DMS153 (cell line): Measurements from ENCODE around the gene GRIK4.
A peak's percentile ranks its signal among the peaks of the same experiment; 100 is the strongest.

Experiments used
- DNase-seq: peaks from one replicate; lab custom pipeline; 2025; lab: John Stamatoyannopoulos, UW

Gene GRIK4

DNA sequence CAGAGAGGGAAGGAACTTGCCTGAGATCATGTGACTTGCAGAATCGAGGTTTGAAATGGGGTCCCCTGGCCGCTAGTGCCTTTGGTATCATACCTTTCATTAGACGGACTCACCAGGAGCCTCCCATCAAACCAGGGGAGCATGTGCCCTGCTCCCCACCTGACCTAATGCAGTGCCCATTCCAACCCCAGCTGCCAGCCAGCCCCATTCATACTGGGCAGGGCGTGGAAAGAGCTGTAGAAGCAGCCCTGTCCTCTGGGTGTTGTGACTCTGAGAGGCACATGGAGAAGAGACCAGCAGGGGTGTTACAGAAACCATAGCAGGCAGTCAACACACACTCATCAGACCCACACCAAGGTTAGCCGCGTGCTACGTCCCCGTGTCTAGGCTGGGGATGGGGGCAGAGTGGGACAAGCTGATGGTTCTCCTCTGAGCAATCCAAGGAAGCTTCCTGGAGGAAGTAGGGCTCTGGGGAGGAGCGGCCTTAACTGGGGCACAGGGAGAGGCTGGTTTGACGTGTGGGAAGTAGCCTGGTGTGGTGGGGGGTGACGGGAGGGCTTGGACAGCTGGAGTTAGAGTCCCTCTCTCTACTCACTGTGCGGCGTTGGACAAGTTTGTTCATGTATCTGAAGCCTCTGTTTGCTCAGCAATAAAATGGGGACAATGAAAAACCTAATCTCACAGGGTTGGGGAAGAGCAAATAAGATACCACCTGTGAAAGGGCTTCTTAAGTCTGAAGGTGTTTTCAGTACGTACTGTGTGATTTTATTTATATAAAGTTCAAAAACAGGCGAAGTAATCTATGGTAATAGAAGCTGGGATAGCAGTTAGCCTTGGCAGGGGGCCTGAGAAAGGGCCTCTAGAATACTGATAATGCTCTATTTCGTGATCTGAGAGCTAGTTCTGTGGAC, 14.0 kb downstream of the GRIK4 start:
- peak; percentile 9 for DNase-seq

DNA sequence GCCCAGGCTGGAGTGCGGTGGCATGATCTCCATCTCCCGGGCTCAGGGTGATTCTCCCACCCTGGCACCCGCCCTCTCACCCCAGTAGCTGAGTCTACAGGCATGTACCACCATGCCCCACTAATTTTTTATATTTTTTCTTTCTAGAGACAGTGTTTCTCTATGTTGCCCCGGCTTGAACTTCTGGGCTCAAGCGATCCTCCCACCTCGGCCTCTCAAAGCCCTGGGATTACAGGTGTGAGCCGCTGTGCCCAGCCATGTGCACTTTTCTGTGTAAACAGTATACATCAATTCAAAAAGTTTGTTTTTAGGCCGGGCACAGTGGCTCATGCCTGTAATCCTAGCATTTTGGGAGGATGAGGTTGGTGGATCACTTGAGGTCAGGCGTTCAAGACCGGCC, 14.7 kb downstream of the GRIK4 start:
- no peak for DNase-seq

DNA sequence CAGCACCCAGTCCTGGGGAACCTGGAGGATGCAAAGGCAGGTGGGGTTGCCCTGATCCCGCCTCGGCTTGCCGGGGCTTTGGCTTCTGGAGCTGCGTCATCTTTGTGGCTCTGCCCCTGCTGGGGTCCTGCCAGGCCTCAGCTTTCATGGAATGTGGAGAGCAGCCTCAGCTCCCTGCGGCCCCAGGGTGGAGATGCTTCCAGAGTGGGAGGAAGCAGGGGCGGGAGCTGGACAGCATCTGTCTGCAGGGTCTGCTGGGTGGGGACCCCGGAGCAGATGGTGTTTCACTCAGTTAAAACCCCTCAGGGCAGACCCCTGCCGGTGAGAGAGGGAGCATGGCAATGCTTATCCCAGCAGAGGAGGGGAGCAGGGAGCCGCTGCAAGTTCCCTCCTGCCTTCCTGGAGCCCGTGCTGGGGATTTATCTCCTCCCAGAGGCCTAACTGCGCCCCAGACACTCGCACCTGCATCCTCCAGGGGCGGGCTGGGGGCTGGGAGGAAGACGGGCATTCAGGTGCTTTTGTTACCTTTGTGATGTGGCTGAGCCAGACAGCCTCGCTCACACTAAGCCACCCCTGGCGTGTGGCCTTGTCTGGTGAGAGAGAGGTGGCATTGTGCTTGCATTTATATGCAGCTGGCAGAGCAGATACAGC, 15.7 kb downstream of the GRIK4 start:
- DNase-seq, result peak; percentile 73

DNA sequence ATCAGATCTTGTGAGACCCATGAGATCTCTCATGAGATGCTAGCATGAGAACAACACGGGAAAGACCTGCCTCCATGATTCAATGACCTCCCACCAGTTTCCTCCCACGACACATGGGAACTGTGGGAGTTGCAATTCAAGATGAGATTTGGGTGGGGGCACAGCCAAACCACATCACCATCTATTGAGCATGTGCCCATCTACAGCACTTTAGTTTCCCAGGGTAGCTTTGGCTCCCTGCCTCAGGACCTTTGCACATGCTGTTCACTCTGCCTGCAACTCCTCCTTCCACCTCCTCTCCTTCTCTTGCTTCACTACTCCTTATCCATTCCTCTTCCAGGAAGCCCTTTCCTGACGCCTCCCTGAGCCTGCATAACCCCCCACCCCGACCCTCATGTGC, 17.2 kb downstream of the GRIK4 start:
- DNase-seq, result no peak

DNA sequence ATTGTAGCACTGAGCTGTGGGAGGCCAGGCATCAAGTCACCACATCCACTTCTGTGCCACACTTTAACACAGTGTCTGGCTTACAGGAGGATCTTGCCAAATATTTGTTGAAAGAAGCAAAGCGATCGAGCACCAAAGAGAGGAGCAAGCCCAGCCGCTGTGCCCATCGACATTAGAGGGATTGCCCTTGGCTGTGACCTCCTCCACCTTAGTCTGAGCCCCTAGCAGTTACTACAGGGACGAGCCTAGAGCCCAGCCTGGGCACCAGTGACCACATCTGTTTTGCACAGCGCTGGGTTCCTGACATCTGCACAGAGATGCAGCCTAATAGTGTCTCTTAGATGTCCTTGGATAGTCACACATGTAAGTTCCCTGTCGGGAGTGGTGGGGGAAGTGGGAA, 17.7 kb downstream of the GRIK4 start:
- no peak for DNase-seq

DNA sequence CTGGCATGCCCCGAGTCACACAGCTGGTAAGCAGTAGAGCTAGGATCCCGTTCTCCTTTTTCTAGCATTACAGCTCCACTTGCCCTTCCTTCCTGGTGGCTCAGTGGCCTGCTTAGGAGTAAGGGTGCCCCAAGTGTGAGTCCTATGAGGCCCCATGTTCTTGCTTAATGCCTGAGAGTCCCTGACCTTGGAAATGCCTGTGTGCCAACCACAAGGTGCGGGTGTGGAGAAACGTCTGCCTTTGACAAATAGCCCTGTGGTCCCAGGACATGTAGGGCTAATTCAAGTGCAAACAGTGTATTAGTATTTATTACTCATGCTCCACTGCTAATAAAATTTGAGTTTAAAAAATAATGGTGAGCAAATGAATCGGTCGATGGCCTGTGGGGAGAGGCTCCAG, 18.4 kb downstream of the GRIK4 start:
- no peak for DNase-seq

DNA sequence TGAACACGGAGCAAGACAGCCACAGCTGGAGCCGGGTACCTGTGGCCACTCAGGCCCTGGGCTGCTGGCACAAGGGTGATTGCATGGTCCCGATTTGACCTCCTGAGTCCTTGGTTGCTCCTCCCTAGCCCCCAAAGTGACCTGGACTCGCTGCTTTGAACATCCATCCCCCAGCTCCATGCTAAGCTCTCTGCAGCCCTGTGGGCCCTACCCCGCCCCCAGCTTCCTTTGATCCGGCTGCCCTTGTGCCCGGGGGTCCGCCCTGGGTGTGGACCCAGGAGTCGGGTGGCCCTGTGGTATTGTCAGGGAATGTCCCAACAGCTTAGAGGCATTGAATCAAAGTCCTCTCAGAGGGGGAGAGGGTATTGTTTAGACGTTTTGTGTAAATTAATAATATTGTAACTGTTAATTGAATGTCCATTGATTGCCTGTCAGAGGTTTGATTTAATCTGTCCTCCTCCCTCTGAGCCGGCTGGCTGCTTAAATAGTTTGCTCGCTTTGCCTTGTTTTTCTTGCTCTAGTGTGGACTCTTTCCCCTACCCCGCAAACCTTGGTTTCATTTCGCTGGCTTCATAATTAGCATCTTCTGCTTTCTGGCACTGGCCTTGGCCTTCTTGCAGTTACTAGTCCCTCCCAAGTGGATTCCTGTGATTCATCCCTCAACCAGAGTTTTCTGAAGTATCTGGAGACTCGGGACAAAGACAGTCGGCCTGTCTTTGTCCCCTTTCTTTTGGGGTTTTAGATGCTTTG, 20.7 kb downstream of the GRIK4 start:
- DNase-seq, result no peak

DNA sequence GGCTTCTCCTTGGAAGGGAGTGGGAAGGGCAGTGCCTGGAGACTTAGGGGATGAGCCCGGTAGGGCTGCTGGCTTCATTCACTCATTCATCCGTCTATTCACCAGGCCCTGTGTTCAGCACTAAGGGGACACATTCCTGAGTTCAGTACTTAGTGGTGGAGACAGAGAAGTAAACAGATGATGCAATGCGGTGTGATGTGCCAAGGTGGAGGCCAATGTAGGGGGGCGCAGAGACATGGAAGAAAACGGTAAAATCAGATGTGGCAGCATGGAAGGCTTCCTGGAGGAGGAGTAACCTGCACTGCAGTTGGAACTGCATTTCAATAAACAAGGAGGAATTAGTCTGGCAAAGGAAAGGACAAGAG, 21.3 kb downstream of the GRIK4 start:
- no peak for DNase-seq

DNA sequence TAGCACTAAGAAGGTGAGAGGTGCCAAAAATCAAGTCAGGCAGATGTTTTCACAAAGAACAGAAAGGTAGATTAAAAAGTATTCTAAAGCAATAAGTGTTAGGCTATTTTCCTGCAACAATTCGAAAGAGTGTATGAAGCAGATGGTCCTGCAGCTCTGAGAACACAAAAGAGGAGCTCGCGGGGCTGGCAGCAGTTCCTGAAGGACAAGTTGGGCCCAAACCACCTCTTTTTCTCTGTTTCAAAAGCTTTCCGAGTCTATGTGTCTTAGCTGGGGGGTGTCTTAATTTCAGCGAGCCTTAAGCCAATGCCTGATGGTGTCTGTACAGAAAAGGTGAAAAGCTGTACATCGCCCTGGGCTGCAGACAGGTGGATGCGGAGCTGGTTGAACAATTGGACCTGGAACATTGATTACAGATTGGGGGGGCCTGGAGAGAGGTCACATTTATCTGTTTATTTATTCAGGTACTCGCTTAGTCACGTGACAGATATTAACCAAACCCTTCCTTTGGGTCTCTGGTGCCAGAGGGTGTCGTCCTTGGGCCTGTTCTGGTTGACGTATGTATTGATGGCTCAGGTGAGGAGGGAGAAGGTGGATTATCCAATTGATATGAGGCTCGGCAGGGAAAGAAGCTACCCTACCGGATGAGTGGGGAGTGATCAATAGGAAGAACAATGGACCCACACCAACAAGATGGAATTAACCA, 24.7 kb downstream of the GRIK4 start:
- DNase-seq, result no peak

DNA sequence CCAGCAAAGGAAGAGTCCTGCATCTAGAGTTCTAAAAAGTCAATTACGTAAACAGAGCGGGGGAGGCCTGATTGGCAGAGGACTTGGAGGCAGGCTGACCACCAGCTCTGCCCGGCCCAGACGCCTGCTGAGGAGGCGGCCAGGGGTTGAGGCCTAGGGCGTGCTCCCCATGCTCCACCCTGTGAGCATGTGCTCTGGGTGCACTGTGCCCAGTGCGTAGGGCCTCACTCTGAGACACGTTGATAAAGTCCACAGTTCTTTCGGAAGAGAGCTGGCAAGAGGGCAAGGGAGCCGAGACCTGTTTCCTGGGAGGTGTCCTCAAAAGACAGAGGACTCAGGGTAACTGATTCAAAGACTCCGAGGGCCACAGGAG, 25.2 kb downstream of the GRIK4 start:
- no peak for DNase-seq

DNA sequence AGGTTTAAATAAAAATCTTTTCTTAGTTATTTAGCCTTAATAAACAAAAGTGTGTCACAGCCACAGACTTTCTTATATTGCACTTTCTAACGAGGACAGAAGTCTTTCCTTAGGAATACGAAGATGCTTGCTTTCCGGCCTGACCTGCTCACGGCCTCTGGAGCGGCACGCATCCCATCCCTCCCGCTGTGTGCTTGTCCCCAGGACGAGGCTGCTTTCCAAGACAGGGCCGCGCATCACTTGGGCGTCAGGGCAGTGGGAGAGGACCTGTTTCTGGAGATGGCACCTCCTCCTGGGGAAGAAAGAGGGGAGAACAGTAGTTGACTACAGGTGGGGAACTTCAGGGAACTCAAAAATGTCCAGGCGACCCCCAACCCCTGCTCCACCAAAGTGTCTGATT, 26.4 kb downstream of the GRIK4 start:
- DNase-seq, result no peak

DNA sequence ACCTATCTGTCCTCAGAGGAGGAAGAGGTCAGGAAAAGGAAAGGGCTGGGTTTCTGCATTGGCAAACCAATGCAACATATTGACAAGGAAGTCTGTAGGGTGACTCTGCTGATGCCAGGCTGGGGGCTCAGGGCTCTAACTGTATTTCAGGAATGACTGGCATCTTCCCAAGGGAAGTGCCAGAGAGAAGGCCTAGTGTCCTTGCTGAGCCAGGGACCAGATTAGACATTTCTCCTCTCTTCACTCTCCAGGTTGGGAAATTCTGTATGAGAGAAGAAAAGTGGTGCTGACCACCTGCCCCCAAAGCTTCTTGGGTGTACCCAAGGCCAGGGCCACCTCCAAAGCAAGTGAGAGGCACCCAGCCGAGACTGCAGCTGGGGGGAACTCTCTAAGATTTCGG, 27.2 kb downstream of the GRIK4 start:
- no peak for DNase-seq

DNA sequence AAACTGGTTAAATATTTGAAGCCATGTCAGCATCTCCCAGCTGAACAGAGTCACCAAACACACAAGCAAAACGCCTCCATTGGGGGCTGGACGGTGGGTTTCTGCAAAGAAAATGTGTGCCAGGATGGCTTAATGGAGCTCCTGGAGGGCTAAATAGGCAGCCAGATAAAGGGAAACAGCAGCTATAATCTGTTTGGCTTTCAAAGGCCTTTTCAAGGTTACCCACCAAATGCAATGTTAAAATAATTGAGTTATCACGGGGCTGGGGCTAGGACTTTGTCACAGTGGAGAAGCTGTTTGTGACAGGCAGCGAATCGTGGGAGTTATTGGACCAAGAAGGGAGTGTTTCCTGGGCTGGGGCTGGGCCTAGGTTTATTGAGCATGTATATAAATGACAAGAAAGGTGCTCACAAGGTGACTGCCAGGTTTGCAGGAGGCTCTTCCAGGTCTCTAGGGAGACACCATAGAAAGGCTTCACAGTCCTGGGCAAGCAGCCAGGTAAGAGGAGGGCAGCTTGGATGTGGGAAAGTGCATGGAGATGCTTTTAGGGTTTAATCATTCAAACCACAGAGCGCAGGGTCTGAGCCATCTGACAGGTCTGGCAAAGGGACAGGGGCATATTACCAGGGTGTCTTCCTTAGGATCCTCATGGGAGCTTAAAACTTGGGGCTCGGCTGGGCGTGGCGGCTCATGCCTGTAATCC, 28.3 kb downstream of the GRIK4 start:
- peak; percentile 23 for DNase-seq

DNA sequence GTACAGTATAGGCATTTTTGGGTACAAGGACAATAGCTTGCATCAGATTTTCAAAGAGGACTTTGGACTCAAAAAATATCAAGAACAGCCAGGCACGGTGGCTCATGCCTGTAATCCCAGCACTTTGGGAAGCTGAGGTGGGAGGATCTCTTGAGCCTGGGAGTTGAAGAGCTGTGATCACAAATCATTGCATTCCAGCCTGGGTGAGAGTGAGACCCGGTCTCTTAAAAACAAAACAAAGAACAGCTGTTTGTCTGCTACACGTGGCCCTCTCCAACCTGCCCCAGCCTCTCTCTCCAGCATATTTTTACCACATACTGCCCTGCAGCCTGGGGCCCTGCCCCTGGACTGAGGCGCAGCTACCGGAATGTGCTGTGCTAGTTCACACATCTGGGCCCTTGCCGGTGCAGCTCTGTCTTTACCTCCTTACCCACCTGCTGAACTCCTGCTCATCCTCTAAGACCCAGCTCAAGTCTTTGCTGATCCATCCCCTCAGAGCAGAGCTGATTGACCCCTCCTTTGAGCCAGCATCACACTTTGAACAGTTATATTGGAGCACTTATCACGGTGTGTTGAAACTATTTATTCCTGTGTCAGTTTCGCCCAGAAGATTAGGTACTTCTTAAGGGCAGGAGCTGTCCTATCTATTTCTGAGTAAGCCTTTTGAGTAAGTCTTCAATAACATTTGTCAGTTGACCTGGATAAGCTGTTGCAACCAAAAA, 29.4 kb downstream of the GRIK4 start:
- no peak for DNase-seq

DNA sequence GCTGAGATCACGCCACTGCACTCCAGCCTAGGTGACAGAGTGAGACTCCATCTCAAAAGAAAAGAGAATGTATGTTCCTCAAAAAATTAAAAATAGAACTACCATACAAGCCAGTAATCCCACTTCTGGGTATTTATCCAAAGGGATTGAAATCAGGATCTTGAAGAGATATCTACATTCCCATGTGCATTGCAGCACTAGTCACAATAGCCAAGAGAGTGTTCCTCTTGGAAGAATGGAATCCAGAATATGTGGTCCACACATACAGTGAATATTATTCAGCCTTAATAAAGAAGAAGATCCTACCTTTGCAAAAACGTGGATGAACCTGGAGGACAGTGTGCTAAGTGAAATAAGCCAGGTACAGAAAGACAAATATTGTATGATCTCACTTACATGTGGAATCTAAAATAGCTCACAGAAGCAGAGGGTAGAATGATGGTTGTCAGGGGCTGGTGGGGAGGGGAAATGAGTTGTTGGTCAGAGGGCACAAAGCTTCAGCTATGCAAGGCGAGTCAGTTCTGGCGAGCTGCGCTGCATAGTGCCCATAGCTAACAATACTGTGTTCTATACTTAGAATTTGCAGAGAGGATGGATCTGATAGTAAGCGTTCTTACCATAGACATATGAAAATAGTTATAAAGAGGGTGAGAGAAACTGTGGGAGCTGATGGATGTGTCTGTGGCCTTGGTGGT, 32.1 kb downstream of the GRIK4 start:
- DNase-seq, result no peak

DNA sequence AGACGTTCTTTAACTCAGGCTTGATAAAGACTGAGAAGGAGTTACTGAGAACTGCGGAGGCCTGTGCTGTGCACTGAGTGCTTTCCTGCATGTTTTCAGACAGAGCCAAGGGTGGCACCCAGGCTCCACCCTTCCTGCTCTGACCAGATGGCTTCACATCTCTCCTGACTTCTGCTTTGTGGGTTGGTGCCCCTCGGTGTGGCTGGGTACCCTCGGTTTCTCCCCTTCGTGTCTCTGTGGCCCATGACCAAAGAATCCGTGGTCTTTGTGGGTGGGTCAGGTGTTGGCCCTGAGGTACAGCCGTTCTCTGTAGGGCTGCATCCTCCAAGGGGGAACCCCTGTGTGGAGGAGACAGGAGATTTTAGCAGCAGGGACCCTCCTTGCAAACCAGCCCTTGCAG, 34.3 kb downstream of the GRIK4 start:
- no peak for DNase-seq

DNA sequence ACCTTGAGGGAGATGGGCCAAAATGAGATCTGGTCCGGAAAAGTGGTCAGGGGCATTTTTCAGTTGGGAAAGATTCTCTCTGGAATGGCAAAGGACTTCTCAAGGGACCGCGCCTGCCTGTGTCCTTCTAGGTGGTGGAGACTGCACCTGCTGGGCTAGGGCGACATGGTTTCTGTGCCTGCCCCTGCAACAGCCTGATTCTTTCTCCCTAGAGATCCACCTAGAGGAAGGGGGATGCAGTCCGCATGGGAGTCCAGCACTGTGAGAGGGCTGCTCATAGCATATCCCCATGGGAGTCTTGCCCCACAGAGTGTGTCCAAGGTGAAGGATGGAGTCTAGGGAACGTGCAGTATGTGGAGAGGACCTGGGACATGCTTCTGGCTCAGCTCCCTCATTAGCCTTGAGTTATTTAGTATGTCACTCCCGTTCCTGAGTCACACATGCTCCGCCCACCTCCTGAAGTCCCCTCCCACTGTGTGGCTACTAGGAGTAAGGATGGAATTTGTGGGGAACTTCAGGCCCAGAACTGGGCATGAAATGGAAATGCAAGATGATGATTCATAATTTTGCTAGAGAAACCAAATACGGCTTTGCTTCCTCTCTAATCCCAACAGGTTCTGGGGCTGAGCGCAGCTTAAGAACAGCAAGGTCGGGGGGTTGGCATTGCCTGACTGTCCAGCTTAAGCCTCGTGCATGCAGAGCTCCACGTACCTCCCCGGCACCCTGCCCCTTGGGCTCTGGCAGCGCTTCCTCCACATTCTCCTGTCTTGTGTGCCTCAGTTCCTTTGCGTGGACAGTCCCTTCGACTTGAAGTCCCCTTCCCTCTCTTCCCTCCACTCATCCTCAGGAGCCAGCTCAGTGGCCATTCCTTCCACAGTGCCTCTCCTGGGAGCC, 35.0 kb downstream of the GRIK4 start:
- no peak for DNase-seq

DNA sequence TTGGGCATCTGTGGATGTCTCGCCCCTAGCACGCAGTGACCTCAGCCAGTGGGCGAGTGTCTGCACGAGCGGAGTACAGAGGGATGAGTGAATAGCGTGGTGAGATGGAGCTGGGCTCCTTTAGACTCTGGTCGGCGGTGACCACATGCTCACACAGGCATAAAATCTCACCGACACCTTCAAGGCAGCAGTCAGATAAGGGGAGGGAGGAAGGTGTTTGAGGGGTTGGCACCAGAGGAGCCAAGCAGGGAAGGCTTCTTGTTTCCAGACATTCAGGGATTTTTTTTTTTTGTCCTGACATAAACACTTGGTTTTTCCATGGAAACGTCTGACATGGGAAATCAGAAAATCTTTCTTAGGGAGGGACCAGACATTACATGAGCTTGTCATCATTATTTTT, 35.8 kb downstream of the GRIK4 start:
- no peak for DNase-seq
